Panc1 (cell line): ENCODE results near the gene CALHM3. TPM values are rescaled to one million over a fixed set of nuclear protein-coding genes. Genes with fewer than 3 reads are reported as not detected.

Source experiments
- ATAC-seq: fragments of 200-7000 bp; cut with Tn5 transposase; 2 replicates; pipeline ENCODE4 v1.9.1; 2020; ENCODE audit warnings: mild to moderate bottlenecking, moderate library complexity
- BruUV-seq: library from RNA; stranded (reverse); fragments of 400-500 nt; replicated peaks from 2 replicates; lab custom pipeline; 2021; lab: Mats Ljungman, UMichigan
- CTCF ChIA-PET: fragments of 300-600 bp; sonication (Branson Sonifier 250); formaldehyde crosslinking; loops from one replicate; lab custom pipeline; 2022; ENCODE audit warnings: antibody characterized with exemption; lab: Charles Lee
- POLR2A ChIA-PET: fragments of 300-600 bp; sonication (Branson Sonifier 250); formaldehyde crosslinking; loops from one replicate; lab custom pipeline; 2022; ENCODE audit warnings: antibody characterized with exemption; lab: Charles Lee
- DNase-seq: peaks from one replicate; pipeline ENCODE4 v3.0.0-alpha.2; 2010; ENCODE audit warnings: low read depth, low spot score
- H3K27ac ChIP-seq: 2 replicates; pipeline ENCODE4 v1.5.1; 2011; ENCODE audit warnings: mild to moderate bottlenecking, low read length, inconsistent platforms
- H3K27me3 ChIP-seq: fragments of 200-500 bp; sonication (Bioruptor generic); 2 replicates; pipeline ENCODE4 v1.6.0; 2014; ENCODE audit warnings: low read length, inconsistent platforms; ENCODE audit not compliant: control insufficient read depth, insufficient read depth
- H3K36me3 ChIP-seq: fragments of 200-500 bp; sonication (Bioruptor generic); 2 replicates; pipeline ENCODE4 v1.5.1; 2014; ENCODE audit warnings: inconsistent platforms, mild to moderate bottlenecking, low read length, moderate library complexity; ENCODE audit not compliant: control insufficient read depth, insufficient read depth
- H3K4me1 ChIP-seq: 2 replicates; pipeline ENCODE4 v1.5.1; 2011; ENCODE audit warnings: inconsistent platforms, mild to moderate bottlenecking, low read length, moderate library complexity; ENCODE audit not compliant: control insufficient read depth, insufficient read depth
- H3K4me3 ChIP-seq, 2 experiments: 2 replicates each; pipeline ENCODE4 v1.5.1; 2011 to 2012; ENCODE audit warnings: low read depth in 2 of 2, low read length in 2 of 2, mild to moderate bottlenecking in 2 of 2, inconsistent platforms in 1 of 2, moderate library complexity in 1 of 2
- H3K9me3 ChIP-seq: fragments of 200-500 bp; sonication (Bioruptor generic); 2 replicates; pipeline ENCODE4 v1.5.1; 2014; ENCODE audit warnings: low read depth, mild to moderate bottlenecking, inconsistent platforms, low read length, moderate library complexity; ENCODE audit not compliant: control insufficient read depth, insufficient read depth
- CTCF ChIP-seq: fragments of 450-650 bp; IDR thresholded peaks from 2 replicates; pipeline ENCODE4 v1.5.1; 2017; ENCODE audit warnings: mild to moderate bottlenecking
- POLR2AphosphoS5 ChIP-seq: IDR thresholded peaks from 2 replicates; pipeline ENCODE4 v1.6.1; 2012; ENCODE audit warnings: mild to moderate bottlenecking, low read depth, low read length, moderate library complexity
- REST ChIP-seq, 2 experiments: IDR thresholded peaks; 2 replicates each; pipeline ENCODE4 v1.6.1; 2011 to 2012; ENCODE audit warnings: low read depth in 2 of 2, control low read depth in 1 of 2, low read length in 1 of 2, mild to moderate bottlenecking in 1 of 2, moderate library complexity in 1 of 2; ENCODE audit not compliant: insufficient read depth in 1 of 2
- TCF7L2 ChIP-seq: IDR thresholded peaks from 2 replicates; pipeline ENCODE4 v1.6.1; 2011; ENCODE audit warnings: mild to moderate bottlenecking, low read depth, low read length, inconsistent platforms
- in situ Hi-C: cut with HindIII; loops from 2 replicates; pipeline ENCODE4 v1.10.0; 2016; ENCODE audit warnings: low sequenced_read_pairs, low pct_unique_long_range_greater_than_20kb
- intact Hi-C: fragments of 100-400 bp; cut with micrococcal nuclease; formaldehyde crosslinking; loops from one replicate; pipeline ENCODE4 v1.10.0; 2022; ENCODE audit not compliant: unreplicated experiment
- total RNA-seq: library from RNA; stranded (reverse); gene quantifications from one replicate; pipeline ENCODE4 v1.2.1, GENCODE V29; 2021; ENCODE audit not compliant: unreplicated experiment

The CALHM3 gene
- total RNA-seq, 1 experiment from 2014 or later: not detected

- TF ChIP-seq POLR2AphosphoS5 (no peak), CTCF (no peak)
- DNase-seq (no peak), ATAC-seq (no peak)
- Histone ChIP-seq H3K27ac (no peak overlapping the region), H3K27me3 (no peaks in the 10 kb centered on the region), H3K9me3 (no peaks in the 10 kb centered on the region), H3K4me1 (0 out of 2 replicates have a peak, but pooled peaks cover 3% of the 10 kb centered on the region), H3K4me3 (no peak overlapping the region), H3K36me3 (no peaks in the 10 kb centered on the region)
- in situ Hi-C loops (no loop called here), intact Hi-C loops (no loop called here)
- ChIA-PET CTCF (no interaction called here), POLR2A (interaction anchor here (0.6 kb wide), 1 partner anchor 13 kb away, joined by 8 read pairs; no protein-coding TSS in a partner anchor)
- BruUV-seq: no TSS peak
These were observed 21.8 kb downstream of the CALHM3 start for GRCh38 chr10:103457176-103457712.

DNA sequence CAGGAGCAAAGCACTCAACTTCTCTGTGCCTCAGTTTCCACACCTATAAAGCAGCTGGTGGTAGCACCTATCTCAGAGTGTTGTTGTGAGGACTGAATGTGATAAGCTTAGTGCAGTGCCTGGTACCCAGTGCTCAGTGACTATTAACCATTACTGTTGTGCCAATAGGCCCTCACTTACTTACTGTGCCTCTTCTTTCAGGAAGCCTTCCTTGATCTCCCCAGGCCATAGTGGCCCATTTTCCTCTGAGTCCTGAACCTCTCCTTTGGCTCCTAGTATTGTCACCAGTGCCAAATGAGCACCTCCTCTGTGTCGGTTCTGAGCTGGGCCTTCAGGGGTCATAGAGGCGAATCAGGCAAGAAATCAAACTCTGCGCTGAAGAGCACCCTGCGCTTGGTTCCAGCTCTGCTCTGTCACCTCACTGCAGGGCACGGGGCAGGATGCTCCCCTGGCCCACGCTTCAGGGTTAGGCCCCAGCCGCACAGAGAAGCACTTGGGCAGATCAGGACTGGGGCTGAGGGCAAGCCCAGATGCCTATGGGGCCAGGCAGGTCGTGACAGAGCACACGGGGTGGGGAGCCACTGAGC, 22.9 kb downstream of the CALHM3 start:
- DNase-seq (no peak), ATAC-seq (no peak)
- Histone ChIP-seq H3K36me3 (peaks cover 5% of the 10 kb centered on the region; the same call in 1 of the 2 replicates), H3K4me3 (no peak overlapping the region), H3K4me1 (peaks cover 11% of the 10 kb centered on the region), H3K27me3 (no peaks in the 10 kb centered on the region), H3K27ac (no peak overlapping the region), H3K9me3 (no peaks in the 10 kb centered on the region)
- intact Hi-C loops: no loop called here
- POLR2A ChIA-PET: no interaction called here
- in situ Hi-C loops: no loop called here
- CTCF ChIA-PET: no interaction called here
- no peak for TF ChIP-seq POLR2AphosphoS5
- no TSS peak for BruUV-seq

GRCh38 chr10:103455235-103455634, 23.8 kb downstream of the CALHM3 start:
- Histone ChIP-seq H3K27ac (no peak overlapping the region), H3K27me3 (no peaks in the 10 kb centered on the region), H3K9me3 (no peaks in the 10 kb centered on the region), H3K36me3 (peaks cover 5% of the 10 kb centered on the region; the same call in 1 of the 2 replicates), H3K4me1 (peaks cover 17% of the 10 kb centered on the region), H3K4me3 (no peak overlapping the region)
- ATAC-seq: no peak
- no TSS peak for BruUV-seq
- POLR2A ChIA-PET: no interaction called here
- CTCF ChIA-PET: no interaction called here
- no peak for TF ChIP-seq REST (IDR thresholded peaks at IDR 0.05; ENCODE audit: insufficient read depth in 1 of 2, low read depth in 2 of 2, low read length in 1 of 2)
- no peak for TF ChIP-seq CTCF
- TF ChIP-seq TCF7L2: no peak
- in situ Hi-C loops (no loop called here), intact Hi-C loops (no loop called here)
- DNase-seq: no peak
